GM19324 (cell line): ENCODE data around the gene LRP8.

Experiments used
- ATAC-seq: cut with Tn5 transposase; IDR thresholded peaks from one replicate; pipeline ENCODE4 v1.9.1; 2021; ENCODE audit warnings: mild to moderate bottlenecking, moderate library complexity; ENCODE audit not compliant: unreplicated experiment, low FRiP score

Gene LRP8

GRCh38 chr1:53324728-53325297 is 3.1 kb downstream of the LRP8 start:
- no peak for ATAC-seq

- ATAC-seq, result no peak
Observed at GRCh38 chr1:53324321-53324720, 3.5 kb downstream of the LRP8 start.

GRCh38 chr1:53323316-53323715 is 4.6 kb downstream of the LRP8 start:
- no peak for ATAC-seq

- no peak for ATAC-seq
Observed at GRCh38 chr1:53321776-53322602, 5.9 kb downstream of the LRP8 start.

GRCh38 chr1:53321366-53321765 is 6.5 kb downstream of the LRP8 start:
- no peak for ATAC-seq

- no peak for ATAC-seq
Observed at GRCh38 chr1:53320646-53321045, 7.2 kb downstream of the LRP8 start.

GRCh38 chr1:53319296-53320101 is 8.4 kb downstream of the LRP8 start:
- no peak for ATAC-seq

- no peak for ATAC-seq
Observed at GRCh38 chr1:53317646-53318539, 10.0 kb downstream of the LRP8 start.

- no peak for ATAC-seq
Observed at GRCh38 chr1:53316766-53317581, 10.9 kb downstream of the LRP8 start.

GRCh38 chr1:53316424-53316765 is 11.5 kb downstream of the LRP8 start:
- no peak for ATAC-seq

- no peak for ATAC-seq
Observed at GRCh38 chr1:53315456-53316423, 12.1 kb downstream of the LRP8 start.

GRCh38 chr1:53315046-53315445 is 12.8 kb downstream of the LRP8 start:
- ATAC-seq, result no peak

- no peak for ATAC-seq
Observed at GRCh38 chr1:53314606-53315005, 13.3 kb downstream of the LRP8 start.

- ATAC-seq, result no peak
Observed at GRCh38 chr1:53314096-53314495, 13.8 kb downstream of the LRP8 start.

- ATAC-seq, result no peak
Observed at GRCh38 chr1:53313556-53313955, 14.3 kb downstream of the LRP8 start.

GRCh38 chr1:53311702-53312305 is 16.1 kb downstream of the LRP8 start:
- no peak for ATAC-seq

GRCh38 chr1:53310847-53311681 is 16.8 kb downstream of the LRP8 start:
- ATAC-seq, result no peak
